OCI-LY7 (cell line): ENCODE measurements around the gene PTHLH. TPM values are rescaled to one million over a fixed set of nuclear protein-coding genes. Genes with fewer than 3 reads are reported as not detected.

Source experiments
- Bru-seq: library from RNA; stranded (reverse); fragments of 400-500 nt; gene quantifications from one replicate; lab custom pipeline; 2021; lab: Mats Ljungman, UMichigan
- BruChase-seq, 2 experiments: library from RNA; stranded (reverse); fragments of 400-500 nt; gene quantifications; one replicate each; lab custom pipeline; 2021; lab: Mats Ljungman, UMichigan
- BruUV-seq: library from RNA; stranded (reverse); fragments of 400-500 nt; replicated peaks from 2 replicates; lab custom pipeline; 2021; lab: Mats Ljungman, UMichigan
- CTCF ChIA-PET: fragments of 300-600 bp; sonication (Branson Sonifier 250); formaldehyde crosslinking; loops from one replicate; lab custom pipeline; 2022; ENCODE audit warnings: antibody characterized with exemption; ENCODE audit not compliant: unreplicated experiment; lab: Charles Lee
- POLR2A ChIA-PET: fragments of 300-600 bp; sonication (Branson Sonifier 250); formaldehyde crosslinking; loops from one replicate; lab custom pipeline; 2022; ENCODE audit warnings: antibody characterized with exemption; lab: Charles Lee
- DNase-seq: peaks from one replicate; pipeline ENCODE4 v3.0.0-alpha.2; 2015; ENCODE audit warnings: low spot score
- H2AFZ ChIP-seq: fragments of 200-600 bp; sonication (generic), shearing (Covaris generic); 2 replicates; pipeline ENCODE4 v1.6.1; 2014; ENCODE audit warnings: mild to moderate bottlenecking, antibody characterized with exemption, low read length, moderate library complexity
- H3K27ac ChIP-seq: fragments of 200-600 bp; sonication (generic); 2 replicates; pipeline ENCODE4 v1.5.1; 2014; ENCODE audit warnings: mixed run types, low read depth, mild to moderate bottlenecking, moderate library complexity, low read length, inconsistent platforms; ENCODE audit not compliant: poor library complexity, severe bottlenecking
- H3K36me3 ChIP-seq: fragments of 200-600 bp; sonication (generic); 2 replicates; pipeline ENCODE4 v1.6.1; 2014; ENCODE audit warnings: mild to moderate bottlenecking, antibody characterized with exemption, low read length, moderate library complexity, mixed read lengths; ENCODE audit not compliant: insufficient read depth
- H3K4me1 ChIP-seq: fragments of 200-600 bp; sonication (generic); 2 replicates; pipeline ENCODE4 v1.5.1; 2014; ENCODE audit warnings: mild to moderate bottlenecking, low read length; ENCODE audit not compliant: insufficient read depth, poor library complexity, severe bottlenecking
- H3K4me2 ChIP-seq: fragments of 200-600 bp; sonication (generic); 2 replicates; pipeline ENCODE4 v1.6.1; 2014; ENCODE audit warnings: mild to moderate bottlenecking, low read length
- H3K4me3 ChIP-seq: fragments of 200-600 bp; sonication (generic); 2 replicates; pipeline ENCODE4 v1.5.1; 2014; ENCODE audit warnings: mild to moderate bottlenecking, low read depth, low read length; ENCODE audit not compliant: poor library complexity, severe bottlenecking
- H3K79me2 ChIP-seq: fragments of 200-600 bp; sonication (generic); 2 replicates; pipeline ENCODE4 v1.6.1; 2016; ENCODE audit warnings: low read depth, mild to moderate bottlenecking, low read length, moderate library complexity, mixed read lengths; ENCODE audit not compliant: insufficient read depth
- H3K9me2 ChIP-seq: fragments of 200-600 bp; sonication (generic); 2 replicates; pipeline ENCODE4 v1.6.1; 2016; ENCODE audit warnings: mild to moderate bottlenecking, low read length, mixed read lengths; ENCODE audit not compliant: insufficient read depth
- H3K9me3 ChIP-seq: fragments of 200-600 bp; sonication (generic); 2 replicates; pipeline ENCODE4 v1.6.1; 2014; ENCODE audit warnings: mild to moderate bottlenecking, mixed run types, low read length, mixed read lengths
- H4K20me1 ChIP-seq: fragments of 200-600 bp; sonication (generic); 2 replicates; pipeline ENCODE4 v1.6.1; 2014; ENCODE audit warnings: mild to moderate bottlenecking, antibody characterized with exemption, low read length, moderate library complexity, mixed read lengths; ENCODE audit not compliant: insufficient read depth
- CTCF ChIP-seq: fragments of 200-600 bp; sonication (generic); conservative IDR thresholded peaks from 2 replicates; pipeline ENCODE4 v1.5.1; 2014; ENCODE audit warnings: mild to moderate bottlenecking, antibody characterized with exemption, low read length, moderate library complexity, mixed read lengths
- EZH2phosphoT487 ChIP-seq: fragments of 200-600 bp; sonication (generic); IDR thresholded peaks from 2 replicates; pipeline ENCODE4 v1.6.1; 2018; ENCODE audit warnings: low read depth, borderline replicate concordance, mild to moderate bottlenecking, mixed run types, antibody characterized with exemption, low read length, moderate library complexity, mixed read lengths
- intact Hi-C: fragments of 100-400 bp; cut with micrococcal nuclease; formaldehyde crosslinking; loops from one replicate; pipeline ENCODE4 v1.10.0; 2022; ENCODE audit not compliant: unreplicated experiment
- long read RNA-seq: library from polyadenylated mRNA; stranded (forward); transcript quantifications from one replicate; pipeline ENCODE4 v2.0.0, GENCODE V29; 2022
- total RNA-seq, 2 experiments: library from RNA; depleted of rRNA in 1 of 2; stranded (reverse); fragments of >200 nt in 1 of 2; shearing (Covaris generic) in 1 of 2; gene quantifications; 2 replicates each; pipeline ENCODE4 v1.2.3, GENCODE V29; 2014 to 2022

The PTHLH gene
- total RNA-seq (2014; rRNA removed; shearing (Covaris generic)) (not detected in 2 replicates), total RNA-seq (2022) (not detected in 2 replicates), Bru-seq, nascent RNA (not detected), BruChase-seq, experiment 1, labeled RNA remaining after a 6-hour chase (not detected), BruChase-seq, experiment 2, labeled RNA remaining after a 2-hour chase (percentile 14 among the genes with signal in this experiment)
- long read RNA-seq, result 0 reads

- TF ChIP-seq CTCF (no peak), EZH2phosphoT487 (no peak)
- POLR2A ChIA-PET, result no interaction called here
- no TSS peak for BruUV-seq
- H3K27ac ChIP-seq, result no peak within 1 kb of the TSS
- H3K79me2 ChIP-seq, result no peaks in the 10 kb centered on the region
- DNase-seq, result no peak
- CTCF ChIA-PET, result no interaction called here
- no peak within 1 kb of the TSS for H3K4me2 ChIP-seq
- H3K36me3 ChIP-seq, result no peaks in the 10 kb centered on the region
- H4K20me1 ChIP-seq, result no peaks in the 10 kb centered on the region
- no peaks in the 10 kb centered on the region for H3K9me3 ChIP-seq
- no peak within 1 kb of the TSS for H2AFZ ChIP-seq
- intact Hi-C loops, result no loop called here
- no peaks in the 10 kb centered on the region for H3K9me2 ChIP-seq
- H3K4me3 ChIP-seq, result no peak within 1 kb of the TSS
- H3K4me1 ChIP-seq, result no peaks in the 10 kb centered on the region
Measured at GRCh38 chr12:27972721-27973120, at the start of gene PTHLH. TSS of gene PTHLH (minus strand) at chr12:27972733. CDS start at chr12:27969494, 3,239 bp downstream.

- DNase-seq, result no peak
- H4K20me1 ChIP-seq, result no peaks in the 10 kb centered on the region
- BruUV-seq, result no TSS peak
- no peak overlapping the region for H3K27ac ChIP-seq
- intact Hi-C loops, result no loop called here
- no peaks in the 10 kb centered on the region for H3K4me1 ChIP-seq
- H2AFZ ChIP-seq, result no peak overlapping the region
- no peak overlapping the region for H3K4me3 ChIP-seq
- no peaks in the 10 kb centered on the region for H3K9me3 ChIP-seq
- H3K4me2 ChIP-seq, result no peak overlapping the region
- CTCF ChIA-PET, result interaction anchor here (1.1 kb wide), 1 partner anchor 13 kb away, joined by 3 read pairs; no protein-coding TSS in a partner anchor
- no peaks in the 10 kb centered on the region for H3K9me2 ChIP-seq
- POLR2A ChIA-PET, result interaction anchor here (0.6 to 1.7 kb wide), 3 partner anchors 10 to 43 kb away, joined by 3 to 7 read pairs (median 4); no protein-coding TSS in a partner anchor
- TF ChIP-seq EZH2phosphoT487 (no peak), CTCF (no peak)
- H3K79me2 ChIP-seq, result no peaks in the 10 kb centered on the region
- no peaks in the 10 kb centered on the region for H3K36me3 ChIP-seq
Measured at GRCh38 chr12:28021704-28022103, 49.2 kb upstream of the PTHLH start.

GRCh38 chr12:28017873-28018255 is 45.3 kb upstream of the PTHLH start:
- POLR2A ChIA-PET, result interaction anchor here (0.7 kb wide), 2 partner anchors 57 to 1298 kb away, joined by 3 to 5 read pairs; no protein-coding TSS in a partner anchor
- Histone ChIP-seq H3K4me2 (no peak overlapping the region), H3K36me3 (no peaks in the 10 kb centered on the region), H3K9me3 (no peaks in the 10 kb centered on the region), H3K4me3 (no peak overlapping the region), H3K9me2 (no peaks in the 10 kb centered on the region), H3K27ac (no peak overlapping the region), H4K20me1 (no peaks in the 10 kb centered on the region), H3K79me2 (no peaks in the 10 kb centered on the region), H2AFZ (no peak overlapping the region), H3K4me1 (no peaks in the 10 kb centered on the region)
- no peak for DNase-seq
- intact Hi-C loops, result no loop called here
- CTCF ChIA-PET, result no interaction called here
- no peak for TF ChIP-seq CTCF
- TF ChIP-seq EZH2phosphoT487, result no peak
- BruUV-seq, result no TSS peak
